ENCODE measurements around the gene NAIP. TPM values are rescaled to one million over a fixed set of nuclear protein-coding genes. Genes with fewer than 3 reads are reported as not detected.

The NAIP gene, protein sequence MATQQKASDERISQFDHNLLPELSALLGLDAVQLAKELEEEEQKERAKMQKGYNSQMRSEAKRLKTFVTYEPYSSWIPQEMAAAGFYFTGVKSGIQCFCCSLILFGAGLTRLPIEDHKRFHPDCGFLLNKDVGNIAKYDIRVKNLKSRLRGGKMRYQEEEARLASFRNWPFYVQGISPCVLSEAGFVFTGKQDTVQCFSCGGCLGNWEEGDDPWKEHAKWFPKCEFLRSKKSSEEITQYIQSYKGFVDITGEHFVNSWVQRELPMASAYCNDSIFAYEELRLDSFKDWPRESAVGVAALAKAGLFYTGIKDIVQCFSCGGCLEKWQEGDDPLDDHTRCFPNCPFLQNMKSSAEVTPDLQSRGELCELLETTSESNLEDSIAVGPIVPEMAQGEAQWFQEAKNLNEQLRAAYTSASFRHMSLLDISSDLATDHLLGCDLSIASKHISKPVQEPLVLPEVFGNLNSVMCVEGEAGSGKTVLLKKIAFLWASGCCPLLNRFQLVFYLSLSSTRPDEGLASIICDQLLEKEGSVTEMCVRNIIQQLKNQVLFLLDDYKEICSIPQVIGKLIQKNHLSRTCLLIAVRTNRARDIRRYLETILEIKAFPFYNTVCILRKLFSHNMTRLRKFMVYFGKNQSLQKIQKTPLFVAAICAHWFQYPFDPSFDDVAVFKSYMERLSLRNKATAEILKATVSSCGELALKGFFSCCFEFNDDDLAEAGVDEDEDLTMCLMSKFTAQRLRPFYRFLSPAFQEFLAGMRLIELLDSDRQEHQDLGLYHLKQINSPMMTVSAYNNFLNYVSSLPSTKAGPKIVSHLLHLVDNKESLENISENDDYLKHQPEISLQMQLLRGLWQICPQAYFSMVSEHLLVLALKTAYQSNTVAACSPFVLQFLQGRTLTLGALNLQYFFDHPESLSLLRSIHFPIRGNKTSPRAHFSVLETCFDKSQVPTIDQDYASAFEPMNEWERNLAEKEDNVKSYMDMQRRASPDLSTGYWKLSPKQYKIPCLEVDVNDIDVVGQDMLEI (N-terminal part only)
- 2.5 and 5.8 TPM in 2 replicates for total RNA-seq

DNA sequence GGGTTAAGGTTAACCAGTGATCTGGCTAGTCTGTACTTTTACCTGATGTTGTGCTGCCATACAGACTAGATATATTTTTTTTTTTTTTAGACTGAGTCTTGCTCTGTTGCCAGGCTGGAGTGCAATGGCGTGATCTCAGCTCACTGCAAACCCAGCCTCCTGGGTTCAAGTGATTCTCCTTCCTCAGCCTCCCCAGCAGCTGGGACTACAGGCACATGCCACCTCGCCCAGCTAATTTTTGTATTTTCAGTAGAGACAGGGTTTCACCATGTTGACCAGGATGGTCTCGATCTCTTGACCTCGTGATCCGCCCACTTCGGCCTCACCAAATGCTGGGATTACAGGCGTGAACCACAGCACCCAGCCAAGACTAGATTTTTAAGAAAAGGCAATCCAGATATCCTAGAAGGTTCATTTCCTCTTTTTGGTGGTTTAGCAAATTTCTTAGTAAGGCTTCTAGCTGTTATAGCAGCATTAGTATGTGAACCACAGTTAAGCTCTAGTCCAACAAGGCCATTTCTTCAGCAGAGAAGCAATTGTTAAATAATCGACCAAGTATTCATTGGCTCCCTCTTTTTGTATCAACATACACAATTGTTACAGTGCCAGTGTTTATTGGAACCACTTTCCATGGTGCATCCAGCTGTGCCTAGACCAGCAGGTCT is at the start of gene NAIP:
TSS of gene NAIP (minus strand) at position 51 of the 665 bp plus-strand sequence. CDS start 12,424 bp downstream, outside the sequence.

DNA sequence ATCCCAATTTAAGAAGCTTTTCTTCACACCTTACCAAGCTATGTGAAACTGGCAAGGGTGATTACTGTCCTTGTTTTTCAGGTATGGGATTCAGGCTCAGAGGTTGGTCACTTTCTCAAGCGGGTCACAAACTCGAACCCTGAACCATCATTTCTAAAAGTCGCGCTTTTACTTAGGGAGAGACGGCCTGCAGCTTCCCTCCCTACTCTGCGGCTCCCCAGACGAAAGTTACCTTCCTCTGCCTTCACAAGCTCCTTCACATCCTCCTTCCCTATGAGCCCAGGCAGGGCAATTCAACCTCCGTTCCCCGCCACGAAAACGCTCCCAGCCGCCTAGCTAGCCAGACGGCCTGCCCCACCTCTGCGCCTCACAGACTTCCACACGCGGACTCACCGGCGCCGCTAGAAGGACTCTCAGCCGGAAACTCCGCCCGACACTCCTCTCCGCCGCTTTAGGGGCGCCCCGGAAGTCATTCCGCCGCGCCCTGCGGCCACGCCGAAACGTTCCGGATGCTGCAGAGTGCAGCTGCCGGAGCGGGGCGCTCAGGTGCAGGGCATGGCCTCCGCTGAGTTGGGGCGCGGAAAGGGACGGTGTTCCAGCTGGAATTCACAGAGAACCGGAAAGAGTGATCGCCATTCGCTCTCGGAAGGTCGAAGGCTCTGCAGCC is 42.3 kb upstream of the NAIP start, which contains the start of gene GTF2H2:
TSS of gene GTF2H2 (minus strand) at position 415 of the 667 bp plus-strand sequence. CDS start 4,913 bp downstream, outside the sequence.

Other genes starting within 250 kb of the NAIP start
- gene SERF1A, start 124.7 kb downstream of the NAIP start, total RNA-seq = 1.7 and 8.5 TPM in 2 replicates
- gene SMN1, start 100.3 kb downstream of the NAIP start, total RNA-seq = 25.4 and 28.7 TPM in 2 replicates
- 23.4 and 24.6 TPM in 2 replicates for gene GTF2H2, start 42.3 kb upstream of the NAIP start, total RNA-seq